Sigmoid colon (tissue), 7 donors: Measurements from ENCODE around the gene RNF126. TPM values are rescaled to one million over a fixed set of nuclear protein-coding genes. Genes with fewer than 3 reads are reported as not detected.

Experiments used
- DNase-seq: peaks from one replicate; pipeline ENCODE4 v3.0.0-alpha.2; 2019
- H3K27ac ChIP-seq, 4 donors: fragments of 200-600 bp; sonication (generic); one replicate each; pipeline ENCODE4 v1.5.1; 2016 to 2019; ENCODE audit warnings: mild to moderate bottlenecking in 1 of 4
- H3K27me3 ChIP-seq, 3 donors: fragments of 200-600 bp; sonication (generic); one replicate each; pipeline ENCODE4 v1.5.1; 2019; ENCODE audit warnings: mild to moderate bottlenecking in 1 of 3
- H3K36me3 ChIP-seq, 4 donors: fragments of 200-600 bp; sonication (generic); one replicate each; pipeline ENCODE4 v1.5.1; 2016 to 2019
- H3K4me1 ChIP-seq, 4 donors: fragments of 200-600 bp; sonication (generic); one replicate each; pipeline ENCODE4 v1.5.1; 2017 to 2019
- H3K4me3 ChIP-seq, 4 donors: fragments of 200-600 bp; sonication (generic); one replicate each; pipeline ENCODE4 v1.5.1; 2017 to 2019; ENCODE audit warnings: mild to moderate bottlenecking in 2 of 4, moderate library complexity in 1 of 4
- H3K9me3 ChIP-seq, 4 donors: fragments of 200-600 bp in 3 of 4; sonication (generic) in 3 of 4; one replicate each; pipeline versions ENCODE4 v1.5.1 to v1.6.1; 2013 to 2019
- EP300 ChIP-seq, 4 donors: sonication (generic); formaldehyde crosslinking; IDR thresholded peaks; one replicate each; pipeline ENCODE4 v1.6.1; 2017; ENCODE audit warnings: antibody characterized with exemption in 4 of 4
- POLR2A ChIP-seq, 2 donors: fragments of 450-650 bp; IDR thresholded peaks; one replicate each; pipeline ENCODE4 v1.6.1; 2016; ENCODE audit warnings: antibody characterized with exemption in 2 of 2, mild to moderate bottlenecking in 2 of 2, moderate library complexity in 2 of 2
- POLR2AphosphoS5 ChIP-seq, 4 donors: sonication (generic); formaldehyde crosslinking; IDR thresholded peaks; one replicate each; pipeline ENCODE4 v1.6.1; 2017; ENCODE audit warnings: antibody characterized with exemption in 4 of 4
- WGBS, 2 donors: extraction: QIAGEN DNeasy Blood & Tissue Kit; methylation state at CpG; one replicate each; pipeline ENCODE4 v1.1.7; 2013; 5-methylcytosine and 5-hydroxymethylcytosine counted together
- intact Hi-C: fragments of 100-400 bp; cut with DNase I; formaldehyde crosslinking; loops from one replicate; pipeline ENCODE4 v1.15.1; 2023
- polyA plus RNA-seq, 3 donors: library from polyadenylated mRNA; stranded (reverse); fragments of 200-250 nt; gene quantifications; one replicate each; pipeline ENCODE4 v1.2.3, GENCODE V29; 2013
- total RNA-seq, 4 donors: library from RNA; depleted of rRNA; stranded (reverse); fragments of >200 nt; gene quantifications; one replicate each; pipeline ENCODE4 v1.1.0, GENCODE V29; 2016
- TF ChIP-seq, protein P1 (sequence below), 4 experiments: fragments of 450-650 bp in 3 of 4; fragments of 200-600 bp in 1 of 4; IDR thresholded peaks; one replicate each; pipeline ENCODE4 v1.5.1; 2016 to 2019; ENCODE audit warnings: antibody characterized with exemption in 4 of 4, mild to moderate bottlenecking in 3 of 4, moderate library complexity in 2 of 4
- donor health status: healthy with polysubstance abuse.
- donor health status: Bipolar disorder and iron deficiency.
- donor health status: healthy.

The RNF126 gene
- total RNA-seq (10 to 100 TPM; 39.2 to 57.1 (median 55.5) TPM), polyA plus RNA-seq (10 to 100 TPM; 33.5 to 58.8 (median 35.4) TPM)

DNA sequence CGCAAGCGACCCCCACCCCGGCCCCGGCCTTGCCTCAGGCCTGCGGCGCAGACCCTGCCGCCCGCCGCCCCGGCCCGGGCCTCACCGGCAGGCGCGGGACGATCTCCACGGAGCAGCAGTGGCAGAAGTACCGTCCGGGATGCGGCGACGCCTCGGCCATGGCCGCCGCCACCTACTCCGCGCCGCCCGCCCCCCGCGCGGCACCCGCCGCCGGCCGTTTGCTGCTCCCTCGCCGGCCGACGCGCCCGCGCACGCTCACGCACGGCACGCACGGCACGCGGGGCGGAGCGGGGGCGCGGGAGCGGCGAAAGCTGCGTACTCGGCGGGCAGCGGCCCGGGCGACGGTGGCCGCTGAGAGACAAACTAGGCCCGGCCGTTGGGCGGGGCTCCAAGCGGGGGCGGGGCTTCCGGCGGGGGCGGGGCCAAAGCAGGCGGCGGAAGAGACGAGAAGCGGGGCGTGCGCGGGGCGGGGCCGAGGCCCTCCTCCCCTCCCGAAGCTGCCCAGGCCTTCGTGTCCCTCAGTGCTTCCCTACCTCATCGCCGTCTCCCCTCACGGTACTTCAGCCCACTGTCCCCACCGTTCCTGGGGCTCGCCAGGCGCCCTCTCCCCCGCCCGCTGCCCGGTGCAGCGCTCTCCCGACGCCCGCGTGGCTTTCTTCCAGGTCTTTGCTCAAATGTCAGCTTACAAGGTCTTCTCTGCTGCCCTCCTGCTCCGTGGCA is at the start of gene RNF126:
TSS of gene RNF126 (minus strand) at position 253 of the 720 bp plus-strand sequence. CDS start at position 160, 93 bp downstream.
- Histone ChIP-seq H3K4me1 (peaks cover 0 to 65% (median 60%) of the 10 kb centered on the region in 4 donors), H3K27ac (peak within 1 kb of the TSS; percentile 96 to 99 (median 96)), H3K27me3 (no peaks in the 10 kb centered on the region), H3K4me3 (peak within 1 kb of the TSS; percentile 79 to 100 (median 99)), H3K9me3 (no peaks in the 10 kb centered on the region), H3K36me3 (no peaks in the 10 kb centered on the region)
- WGBS, 2 donors = 1% methylated on average over 97 of the region's 97 CpGs
- TF ChIP-seq POLR2AphosphoS5 (IDR thresholded peaks at IDR 0.05) (peak; percentile 65 to 81 (median 77)), POLR2A (IDR thresholded peaks at IDR 0.05) (peak in 1 of 2 donors; percentile 66), EP300 (IDR thresholded peaks at IDR 0.05) (no peak)
- TF ChIP-seq, protein P1, sequence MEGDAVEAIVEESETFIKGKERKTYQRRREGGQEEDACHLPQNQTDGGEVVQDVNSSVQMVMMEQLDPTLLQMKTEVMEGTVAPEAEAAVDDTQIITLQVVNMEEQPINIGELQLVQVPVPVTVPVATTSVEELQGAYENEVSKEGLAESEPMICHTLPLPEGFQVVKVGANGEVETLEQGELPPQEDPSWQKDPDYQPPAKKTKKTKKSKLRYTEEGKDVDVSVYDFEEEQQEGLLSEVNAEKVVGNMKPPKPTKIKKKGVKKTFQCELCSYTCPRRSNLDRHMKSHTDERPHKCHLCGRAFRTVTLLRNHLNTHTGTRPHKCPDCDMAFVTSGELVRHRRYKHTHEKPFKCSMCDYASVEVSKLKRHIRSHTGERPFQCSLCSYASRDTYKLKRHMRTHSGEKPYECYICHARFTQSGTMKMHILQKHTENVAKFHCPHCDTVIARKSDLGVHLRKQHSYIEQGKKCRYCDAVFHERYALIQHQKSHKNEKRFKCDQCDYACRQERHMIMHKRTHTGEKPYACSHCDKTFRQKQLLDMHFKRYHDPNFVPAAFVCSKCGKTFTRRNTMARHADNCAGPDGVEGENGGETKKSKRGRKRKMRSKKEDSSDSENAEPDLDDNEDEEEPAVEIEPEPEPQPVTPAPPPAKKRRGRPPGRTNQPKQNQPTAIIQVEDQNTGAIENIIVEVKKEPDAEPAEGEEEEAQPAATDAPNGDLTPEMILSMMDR (IDR thresholded peaks at IDR 0.05) = no peak
- intact Hi-C loops = loop anchor here (2.0 to 5.0 kb wide), 3 partner anchors 24 to 134 kb away; partner anchors contain the start of genes FGF22, PALM and PTBP1
- DNase-seq = peak; percentile 96

DNA sequence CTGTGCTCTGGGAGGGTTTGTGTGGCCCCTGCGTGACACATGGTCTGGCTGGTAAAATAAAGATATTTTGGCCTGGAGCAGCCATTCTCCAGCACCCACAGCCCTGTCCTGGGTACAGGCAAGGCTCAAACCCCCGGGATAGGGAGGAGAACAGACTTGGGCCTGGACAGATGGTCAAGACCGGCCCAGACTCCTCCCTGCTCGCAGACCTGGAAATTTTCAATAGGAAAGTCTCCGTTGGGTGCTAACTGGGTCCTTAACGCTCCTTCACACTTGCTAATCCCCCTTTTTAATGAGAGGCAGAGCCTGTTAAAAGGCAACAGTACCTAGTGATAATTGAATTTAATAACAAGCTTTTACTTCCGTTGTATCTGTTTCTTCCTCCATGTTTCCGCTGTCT is 48.2 kb upstream of the RNF126 start:
- Histone ChIP-seq H3K27ac (peak overlapping the region; percentile 80 to 82 (median 82)), H3K27me3 (peaks cover 0 to 3% (median 0%) of the 10 kb centered on the region in 3 donors), H3K4me3 (no peak overlapping the region), H3K9me3 (peaks cover 0 to 4% (median under 1%) of the 10 kb centered on the region in 4 donors), H3K4me1 (peaks cover 0 to 29% (median 21%) of the 10 kb centered on the region in 4 donors), H3K36me3 (no peaks in the 10 kb centered on the region)
- intact Hi-C loops = loop anchor here (2.0 kb wide), 1 partner anchor 22 kb away; no protein-coding TSS in a partner anchor
- TF ChIP-seq, protein P1 (IDR thresholded peaks at IDR 0.05) = no peak
- TF ChIP-seq POLR2A (IDR thresholded peaks at IDR 0.05) (no peak), POLR2AphosphoS5 (IDR thresholded peaks at IDR 0.05) (no peak), EP300 (IDR thresholded peaks at IDR 0.05) (no peak)
- 79 to 85% methylated on average over 8 of the region's 8 CpGs for WGBS, 2 donors
- DNase-seq = no peak

DNA sequence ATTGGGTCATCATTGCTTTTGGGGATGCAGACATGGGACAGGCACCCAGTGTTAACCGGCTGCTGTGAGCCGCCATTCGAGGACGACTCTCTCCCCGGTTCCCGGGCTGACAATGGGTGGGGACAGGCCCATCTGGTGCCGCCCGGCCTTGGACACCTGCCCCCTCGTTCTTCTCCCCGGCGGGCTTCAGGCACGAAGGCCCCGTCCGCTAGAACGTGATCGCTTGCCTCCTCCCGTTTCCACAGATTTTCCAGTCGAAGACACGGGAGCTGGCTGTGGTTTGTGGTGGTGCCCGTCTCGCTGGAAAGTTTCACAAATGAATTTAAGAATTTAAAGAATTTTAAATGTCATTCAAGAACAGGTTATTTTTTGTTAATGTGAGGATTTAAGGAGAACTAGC is 47.8 kb upstream of the RNF126 start:
- H3K4me3 ChIP-seq = peak overlapping the region in 3 of 4 donors; percentile 68 to 95 (median 87)
- H3K27me3 ChIP-seq = peaks cover 0 to 3% (median 0%) of the 10 kb centered on the region in 3 donors
- peak overlapping the region; percentile 80 to 82 (median 82) for H3K27ac ChIP-seq
- peaks cover 0 to 29% (median 21%) of the 10 kb centered on the region in 4 donors for H3K4me1 ChIP-seq
- DNase-seq = no peak
- 68 to 76% methylated on average over 21 of the region's 21 CpGs for WGBS, 2 donors
- TF ChIP-seq EP300 (IDR thresholded peaks at IDR 0.05) = no peak
- peak in 1 of 4 donors; percentile 6 for TF ChIP-seq POLR2AphosphoS5 (IDR thresholded peaks at IDR 0.05)
- peaks cover 0 to 4% (median under 1%) of the 10 kb centered on the region in 4 donors for H3K9me3 ChIP-seq
- intact Hi-C loops = loop anchor here (2.0 kb wide), 1 partner anchor 22 kb away; no protein-coding TSS in a partner anchor
- no peaks in the 10 kb centered on the region for H3K36me3 ChIP-seq

DNA sequence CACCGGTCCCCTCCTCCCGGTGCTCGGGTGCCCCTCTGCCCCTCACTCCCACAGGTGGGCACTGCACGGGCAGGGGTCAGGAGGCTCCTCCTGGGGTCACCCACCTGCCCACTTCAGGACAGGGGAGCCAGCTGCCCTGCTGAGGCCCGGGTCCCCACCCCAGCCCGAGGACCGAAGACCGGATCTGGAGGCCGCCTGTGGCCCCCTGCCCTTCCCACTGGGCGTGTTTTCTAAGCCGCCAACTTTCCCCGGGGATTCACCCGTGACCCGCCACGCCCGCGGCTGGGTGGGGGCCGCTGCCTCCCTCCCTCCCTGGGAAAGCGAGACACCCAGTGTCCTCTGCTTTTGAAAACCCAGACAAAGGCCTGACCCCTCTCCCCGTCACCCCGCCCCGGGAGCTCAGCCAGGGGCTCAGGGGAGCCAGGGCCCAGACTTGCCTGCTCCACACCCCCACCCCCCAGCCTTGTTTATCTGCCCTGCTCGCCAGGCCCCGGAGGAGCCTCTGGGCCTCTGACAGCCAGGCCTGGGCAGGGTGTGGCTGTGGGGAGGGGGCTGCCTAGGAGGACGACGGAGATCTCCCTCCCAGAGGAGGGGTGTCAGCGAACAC is 47.1 kb upstream of the RNF126 start:
- intact Hi-C loops = loop anchor here (2.0 kb wide), 3 partner anchors 23 to 47 kb away; partner anchors contain the start of gene RNF126
- WGBS, 2 donors = 12 to 36% methylated on average over 27 of the region's 27 CpGs
- Histone ChIP-seq H3K27me3 (no peaks in the 10 kb centered on the region), H3K27ac (peak overlapping the region; percentile 80 to 82 (median 82)), H3K36me3 (no peaks in the 10 kb centered on the region), H3K4me1 (peaks cover 0 to 29% (median 21%) of the 10 kb centered on the region in 4 donors), H3K9me3 (no peaks in the 10 kb centered on the region), H3K4me3 (peak overlapping the region; percentile 68 to 95 (median 84))
- peak; percentile 20 to 41 (median 26) for TF ChIP-seq POLR2AphosphoS5 (IDR thresholded peaks at IDR 0.05)
- TF ChIP-seq, protein P1 (IDR thresholded peaks at IDR 0.05) = no peak
- peak; percentile 82 for DNase-seq
